ENCODE data around the gene S100A4.

The S100A4 gene

DNA sequence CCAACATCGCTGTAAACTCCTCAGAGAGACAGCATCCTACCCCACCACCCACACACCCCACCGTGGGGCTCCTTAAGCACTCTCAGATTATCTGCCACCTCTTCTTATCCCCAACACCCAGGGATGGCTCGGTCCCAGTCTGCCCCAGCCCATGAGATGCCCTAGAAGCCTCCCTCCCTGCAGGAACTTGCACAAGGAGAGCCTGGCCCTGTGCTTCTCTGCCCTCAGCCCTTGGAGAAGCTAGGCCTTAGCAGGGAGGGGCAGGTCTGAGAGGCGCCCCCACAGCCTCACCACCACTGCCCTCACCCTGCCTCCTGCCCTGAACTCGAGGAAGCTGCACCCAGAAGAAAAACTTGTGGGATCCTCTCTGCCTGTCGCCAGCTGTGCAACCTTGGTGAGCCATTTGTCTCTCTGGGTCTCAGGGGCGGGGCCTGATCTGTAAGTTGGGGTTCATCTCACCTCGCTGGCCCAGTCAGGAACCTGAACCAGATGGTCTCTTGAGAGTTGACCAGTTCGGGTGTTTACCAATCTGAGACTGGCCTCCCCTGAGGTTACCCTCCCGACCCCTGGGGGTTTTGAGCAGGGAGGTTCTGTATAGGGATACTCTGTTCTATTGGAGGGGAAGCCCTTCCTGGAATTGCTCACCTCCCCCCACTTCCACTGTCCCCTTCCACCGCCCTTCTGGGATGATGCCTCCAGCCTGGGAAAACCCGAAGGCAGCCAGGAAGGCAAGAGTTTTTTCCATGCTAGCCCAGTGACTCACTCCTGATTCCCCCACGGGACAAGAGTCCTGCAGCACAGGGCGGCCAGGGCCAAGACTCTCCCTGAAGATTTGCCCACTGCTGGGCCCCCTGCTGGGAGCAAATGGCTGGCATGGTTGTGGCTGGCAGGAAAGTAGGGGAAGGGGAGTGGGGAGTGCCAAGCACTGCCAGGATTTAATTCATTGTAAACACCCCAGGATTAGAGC, 3.4 kb upstream of the S100A4 start, which contains the start of gene S100A3:
S100A3 (minus strand) TSS at position 537 of the 967 bp plus-strand sequence. CDS start 773 bp downstream, outside the sequence.
- DNase-seq (ENCODE audit: low read depth in 2 of 2, low spot score in 1 of 2), result no peak

DNA sequence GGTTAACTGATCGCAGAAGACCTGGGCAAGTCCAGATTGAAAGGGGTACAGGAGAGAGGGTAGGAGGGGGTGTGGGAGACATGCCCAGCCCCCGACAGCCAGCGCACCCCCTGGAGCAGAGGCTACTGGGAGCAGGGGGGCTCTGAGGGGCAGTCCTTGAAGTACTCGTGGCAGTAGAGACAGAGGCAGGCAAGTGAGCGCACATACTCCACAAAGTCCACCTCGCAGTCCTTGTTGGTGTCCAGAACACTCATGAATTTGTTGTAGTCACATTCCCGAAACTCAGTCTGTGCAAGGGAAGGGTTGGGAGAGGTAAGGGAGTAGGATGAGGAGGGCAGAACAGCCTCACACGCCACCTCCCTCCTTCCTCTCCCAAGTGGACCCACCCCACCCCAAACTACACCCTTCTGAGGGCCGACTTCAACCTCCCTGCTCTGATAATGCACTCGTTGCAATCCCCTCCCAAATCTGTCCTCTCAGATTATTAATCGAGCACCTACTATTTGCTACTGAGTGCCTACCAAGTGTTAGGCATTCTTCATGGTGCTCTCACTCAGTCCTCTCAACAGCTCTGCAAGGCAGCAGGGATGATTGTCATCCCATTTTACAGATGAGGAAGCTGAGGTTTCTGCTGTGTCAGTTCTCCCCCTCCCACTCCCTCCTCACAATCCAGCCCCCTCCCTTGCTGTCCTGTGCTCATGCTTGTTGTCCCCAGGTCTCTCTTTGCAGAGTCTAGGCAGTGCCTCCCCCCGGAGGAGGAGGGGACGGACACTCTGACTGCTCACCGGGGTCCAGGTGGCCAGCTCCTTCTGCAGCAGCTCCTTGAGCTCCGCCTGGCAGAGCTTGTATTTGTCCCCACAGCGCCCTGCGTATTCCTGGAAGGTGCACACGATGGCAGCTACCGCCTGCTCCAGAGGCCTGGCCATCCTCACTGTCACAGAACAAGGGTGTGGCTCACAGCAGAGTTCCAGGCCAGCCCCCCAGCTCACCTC, 2.2 kb upstream of the S100A4 start:
- no peak for DNase-seq (ENCODE audit: low read depth in 2 of 2, low spot score in 1 of 2)

DNA sequence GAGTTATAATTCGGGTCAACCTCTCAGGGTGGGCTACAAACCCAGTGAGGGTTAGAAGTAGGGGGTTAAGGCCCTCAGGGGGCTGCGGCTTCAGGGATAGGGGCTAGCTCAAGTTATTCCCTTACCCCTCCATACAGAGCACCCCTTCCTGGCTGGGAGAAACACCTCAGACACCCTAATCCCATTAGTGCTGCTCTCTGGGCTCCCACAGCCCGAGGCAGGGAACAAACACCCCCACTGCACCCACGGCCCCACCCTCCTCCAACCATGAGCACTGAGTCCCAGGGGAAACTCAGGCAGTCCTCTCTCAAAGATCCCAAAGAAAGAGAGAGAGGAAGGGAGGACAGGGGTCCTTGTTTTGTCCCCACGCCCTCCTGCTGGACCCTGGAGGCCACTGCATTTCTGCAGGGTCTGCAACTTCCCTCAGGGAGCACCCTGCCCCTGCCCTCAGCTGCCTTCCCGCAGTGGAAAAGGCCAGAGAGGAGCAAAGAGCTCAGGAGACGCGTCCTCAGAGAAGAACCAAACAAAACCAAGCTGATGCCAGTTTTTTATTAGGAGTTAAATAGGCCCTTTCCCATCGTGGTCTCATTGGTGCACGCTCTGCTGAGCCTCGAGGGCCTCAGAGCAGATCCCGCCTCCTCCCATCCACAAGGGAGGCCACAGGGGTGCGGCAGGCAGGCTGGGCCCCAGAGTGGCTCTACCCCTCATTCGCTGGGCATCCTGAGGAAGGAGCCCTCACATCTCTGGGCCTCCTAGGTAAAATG, 1.4 kb upstream of the S100A4 start:
- DNase-seq (ENCODE audit: low read depth in 2 of 2, low spot score in 1 of 2), result no peak

DNA sequence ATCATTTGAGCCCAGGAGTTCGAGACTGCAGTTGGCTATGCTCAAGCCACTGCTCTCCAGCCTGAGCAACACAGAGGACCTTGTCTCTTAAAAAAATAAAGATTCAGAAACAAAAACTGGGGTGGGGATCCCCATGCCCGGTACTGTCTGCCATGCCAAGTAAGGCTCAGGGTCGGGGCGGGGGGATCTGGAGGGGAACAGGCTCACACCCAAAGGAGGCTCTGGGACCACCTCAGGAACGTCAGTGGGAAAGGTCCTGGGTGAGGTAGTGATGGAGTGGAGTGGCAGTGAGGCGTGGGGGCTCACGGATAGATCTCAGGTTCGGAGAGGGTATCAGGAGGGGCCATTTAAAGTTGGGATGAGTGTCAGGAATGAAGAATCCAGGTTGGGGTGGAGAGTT, 765 bp upstream of the S100A4 start:
- no peak for DNase-seq (ENCODE audit: low read depth in 2 of 2, low spot score in 1 of 2)

DNA sequence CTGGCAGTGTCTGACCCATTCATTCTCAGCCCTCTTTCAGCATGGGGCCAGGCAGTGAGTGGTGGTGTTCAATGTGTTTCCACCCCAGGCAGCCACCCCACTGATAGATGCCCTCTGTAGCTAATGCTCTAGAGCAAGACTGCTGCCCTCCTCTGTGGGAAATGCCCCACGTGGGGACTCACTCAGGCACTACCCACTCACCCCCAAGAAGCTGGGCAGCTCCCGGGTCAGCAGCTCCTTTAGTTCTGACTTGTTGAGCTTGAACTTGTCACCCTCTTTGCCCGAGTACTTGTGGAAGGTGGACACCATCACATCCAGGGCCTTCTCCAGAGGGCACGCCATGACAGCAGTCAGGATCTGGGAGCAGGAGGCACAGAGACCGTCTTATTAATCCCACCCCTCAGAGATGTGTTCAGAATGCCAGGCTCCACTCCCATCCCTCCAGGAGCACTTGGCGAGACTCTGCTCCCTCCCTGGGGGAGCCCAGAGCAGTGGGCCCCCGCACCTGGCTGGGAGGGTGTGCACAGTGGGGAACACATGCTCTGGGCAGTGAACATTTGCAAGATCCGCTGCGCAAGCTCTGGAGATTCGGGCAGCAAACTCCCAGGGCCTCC, 1.0 kb downstream of the S100A4 start:
- no peak for DNase-seq (ENCODE audit: low read depth in 2 of 2, low spot score in 1 of 2)

DNA sequence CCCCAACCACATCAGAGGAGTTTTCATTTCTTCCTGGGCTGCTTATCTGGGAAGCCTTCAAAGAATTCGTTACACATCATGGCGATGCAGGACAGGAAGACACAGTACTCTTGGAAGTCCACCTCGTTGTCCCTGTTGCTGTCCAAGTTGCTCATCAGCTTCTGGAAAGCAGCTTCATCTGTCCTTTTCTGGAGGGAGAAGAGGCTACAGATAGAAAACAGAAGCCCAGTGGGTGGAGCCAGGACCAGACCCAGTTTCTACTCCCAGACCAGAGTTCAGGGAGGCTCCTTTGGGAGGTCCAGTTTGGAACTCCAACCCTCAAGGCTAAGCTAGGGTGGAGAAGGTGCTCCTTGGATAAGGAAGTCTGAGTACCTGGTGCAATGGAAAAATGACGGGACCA, 1.9 kb downstream of the S100A4 start:
- no peak for DNase-seq (ENCODE audit: low read depth in 2 of 2, low spot score in 1 of 2)

DNA sequence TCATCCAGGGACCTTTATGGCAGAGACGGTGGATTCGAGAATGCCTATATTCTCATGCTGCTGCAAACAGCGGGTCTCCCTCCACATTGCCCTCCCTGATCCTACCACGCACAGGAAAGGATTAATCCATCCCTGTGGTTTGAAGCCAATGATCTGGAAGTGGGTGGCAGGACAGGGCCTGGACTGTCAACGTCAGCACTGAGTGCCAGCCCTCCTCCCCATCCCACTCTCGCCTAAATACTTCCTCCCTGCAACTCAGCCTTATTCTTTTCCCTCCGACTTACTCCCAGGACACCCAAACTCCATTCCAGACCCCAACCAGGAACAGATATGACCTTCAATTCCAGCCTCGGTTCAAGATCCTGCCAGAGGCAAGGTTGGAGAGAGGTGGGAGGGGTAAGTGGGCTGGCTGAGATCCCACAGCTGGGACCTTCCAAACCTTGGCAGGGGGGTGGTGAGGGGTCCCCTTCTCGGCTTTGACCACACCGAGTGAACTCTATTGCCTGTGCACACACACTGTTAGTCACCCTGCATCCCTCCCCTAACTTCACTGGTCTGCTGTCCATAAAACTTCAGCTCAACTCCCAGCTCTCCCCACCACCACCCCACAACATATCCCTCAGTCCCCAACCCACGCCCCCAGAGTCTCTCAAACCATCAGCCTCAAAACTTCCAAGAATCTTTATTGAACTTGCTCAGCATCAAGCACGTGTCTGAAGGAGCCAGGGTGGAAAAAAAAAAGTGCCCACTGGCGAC, 2.5 kb downstream of the S100A4 start:
- no peak for DNase-seq (ENCODE audit: low read depth in 2 of 2, low spot score in 1 of 2)

DNA sequence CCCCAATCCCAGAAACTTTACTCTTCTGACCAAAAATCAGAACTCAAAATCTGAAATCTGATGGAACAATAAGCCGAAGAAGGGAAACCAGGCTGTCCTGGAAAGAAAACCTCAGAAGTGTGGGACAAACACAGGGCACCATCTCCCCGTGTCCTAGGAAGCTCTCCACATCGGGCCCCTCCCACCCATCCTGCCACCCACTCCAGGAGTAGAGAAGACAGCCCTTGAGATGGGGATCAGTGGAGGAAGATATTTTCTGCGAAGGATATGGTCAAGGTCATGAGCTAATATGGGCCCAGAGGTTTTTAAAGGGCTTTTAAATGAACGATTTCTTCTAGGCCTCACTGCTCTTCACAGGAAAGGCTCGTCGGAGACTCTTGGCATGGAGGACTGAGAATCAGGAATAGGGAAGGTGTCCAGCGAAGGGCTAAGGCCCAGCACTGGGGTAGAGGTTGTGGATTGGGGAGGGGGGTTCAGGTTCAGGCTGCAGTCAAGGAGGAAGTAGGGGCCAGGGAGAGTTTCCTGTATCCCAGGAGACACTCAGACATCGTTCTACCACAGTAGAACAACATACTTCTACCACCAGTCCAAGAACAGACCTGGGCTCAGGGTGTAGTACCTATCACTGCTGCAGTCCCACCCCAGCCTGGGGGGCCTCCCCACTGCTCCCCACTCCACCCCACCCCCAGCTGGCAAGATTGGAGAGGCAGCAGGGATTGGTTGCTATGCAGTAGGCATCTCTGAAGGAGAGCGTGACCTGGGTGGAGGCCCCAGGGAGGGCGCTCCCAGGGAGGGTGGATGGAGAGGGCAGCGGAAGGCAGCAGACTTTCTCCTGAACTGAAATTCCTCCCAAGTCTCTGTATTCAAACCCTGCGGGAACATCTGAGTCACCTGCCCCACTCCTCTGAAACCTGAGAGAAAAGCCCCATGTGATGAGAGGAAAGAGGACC, 3.7 kb downstream of the S100A4 start:
- no peak for DNase-seq (ENCODE audit: low read depth in 2 of 2, low spot score in 1 of 2)

DNA sequence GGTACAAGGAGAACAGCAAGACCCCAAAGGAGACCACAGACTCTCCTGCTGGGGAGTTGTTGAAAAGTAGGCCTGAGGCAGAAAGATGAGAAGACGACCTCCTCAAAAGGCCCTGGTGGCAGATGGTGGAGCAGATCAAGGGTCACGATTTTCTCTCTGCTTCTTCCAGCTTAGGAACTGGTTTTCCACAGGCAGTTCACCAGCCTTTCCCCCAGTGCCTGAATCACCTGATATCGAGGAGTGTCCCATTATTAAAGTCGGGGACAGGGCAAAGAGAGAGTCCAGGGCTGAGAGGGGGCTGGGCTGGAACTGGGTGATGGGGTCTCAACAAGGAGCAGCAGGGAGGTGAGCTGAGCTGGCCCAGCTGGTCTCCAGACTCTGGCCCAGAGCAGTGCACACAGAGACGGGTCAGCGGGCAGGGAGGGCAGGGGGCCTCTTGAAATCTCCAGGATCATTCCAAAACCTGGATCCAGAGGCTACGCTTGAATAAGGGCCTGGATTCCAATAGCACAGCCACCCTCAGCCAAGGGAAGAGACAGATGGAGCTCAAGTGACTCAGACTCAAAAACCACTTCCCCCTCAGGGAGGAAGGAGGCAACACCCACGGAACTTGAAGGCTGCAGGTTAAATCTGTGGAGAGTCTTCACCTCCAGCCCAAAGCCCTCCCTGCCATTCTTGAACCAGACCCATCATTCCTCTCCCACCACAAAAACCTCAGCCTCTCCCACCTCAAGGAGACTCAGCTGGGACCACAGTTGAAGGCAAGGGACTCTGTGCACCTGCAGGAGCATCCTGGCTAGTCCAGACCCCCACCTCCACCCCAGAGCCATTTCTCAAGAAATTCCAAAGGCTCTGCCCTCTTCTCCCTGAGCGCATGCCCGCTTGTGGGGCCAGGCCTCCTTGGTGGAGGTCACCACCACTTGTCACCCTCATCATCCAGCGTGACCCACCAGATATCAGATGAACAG, 4.9 kb downstream of the S100A4 start, which contains the start of gene S100A5:
S100A5 (minus strand) TSS at position 541 of the 968 bp plus-strand sequence. CDS start 743 bp downstream, outside the sequence.
- peak in 1 of 2 donors; percentile 40 for DNase-seq (ENCODE audit: low read depth in 2 of 2, low spot score in 1 of 2)

DNA sequence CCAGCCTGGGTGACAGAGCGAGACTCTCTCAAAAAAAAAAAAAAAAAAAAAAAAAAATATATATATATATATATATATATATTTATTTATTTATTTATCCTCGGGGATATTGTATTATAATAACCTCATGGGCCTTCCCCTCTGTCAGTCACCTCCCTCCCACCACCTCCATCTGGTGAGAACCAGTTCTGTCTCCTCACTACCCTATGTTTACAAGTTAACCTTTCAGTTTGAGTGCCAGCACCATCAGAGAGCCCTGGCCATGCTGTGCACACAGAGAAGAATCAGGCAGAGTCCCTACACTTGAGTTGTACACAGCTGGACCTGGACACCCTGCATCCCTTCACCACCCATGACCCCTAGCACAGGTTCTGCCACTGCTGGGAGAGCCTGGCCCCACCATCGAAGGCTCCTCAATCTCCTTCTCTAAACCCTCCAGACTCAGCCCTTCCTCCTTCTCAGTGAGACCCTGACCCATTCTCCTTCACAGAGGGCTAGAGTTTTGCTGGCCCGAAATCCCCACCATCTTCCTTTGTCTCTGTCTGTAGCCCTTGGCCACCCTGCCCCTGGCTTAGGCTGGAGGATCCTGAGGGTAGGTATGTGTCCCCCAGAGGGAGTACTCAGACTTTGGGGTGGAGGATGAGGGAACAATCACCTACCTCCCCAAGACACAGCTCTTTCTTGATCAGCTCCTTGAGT, 6.1 kb downstream of the S100A4 start:
- no peak for DNase-seq (ENCODE audit: low read depth in 2 of 2, low spot score in 1 of 2)

DNA sequence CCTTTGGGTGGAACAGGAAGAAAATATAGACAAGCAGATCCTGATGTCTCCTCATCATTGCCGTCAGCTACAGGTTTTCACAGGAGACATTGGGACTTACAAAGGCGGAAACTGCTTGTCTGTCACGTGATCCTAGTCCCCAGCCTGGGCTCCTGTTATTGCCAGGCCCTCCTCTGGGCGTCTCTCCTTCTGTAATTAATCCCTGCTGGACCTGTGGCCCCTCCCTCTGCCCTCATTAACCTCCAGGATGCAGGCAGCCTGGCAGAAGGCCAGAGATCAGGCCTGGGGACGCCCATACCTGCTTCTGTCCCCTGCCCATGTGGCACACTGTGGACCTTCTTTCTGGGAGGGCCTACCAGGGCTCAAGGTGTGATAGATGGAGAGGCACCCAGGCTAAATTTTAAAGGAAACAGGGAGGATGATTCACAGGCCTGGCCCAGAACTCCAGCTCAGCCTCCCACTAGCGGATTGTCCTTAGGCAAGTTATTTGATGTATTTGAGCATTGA, 7.2 kb downstream of the S100A4 start:
- DNase-seq (ENCODE audit: low read depth in 2 of 2, low spot score in 1 of 2), result no peak

DNA sequence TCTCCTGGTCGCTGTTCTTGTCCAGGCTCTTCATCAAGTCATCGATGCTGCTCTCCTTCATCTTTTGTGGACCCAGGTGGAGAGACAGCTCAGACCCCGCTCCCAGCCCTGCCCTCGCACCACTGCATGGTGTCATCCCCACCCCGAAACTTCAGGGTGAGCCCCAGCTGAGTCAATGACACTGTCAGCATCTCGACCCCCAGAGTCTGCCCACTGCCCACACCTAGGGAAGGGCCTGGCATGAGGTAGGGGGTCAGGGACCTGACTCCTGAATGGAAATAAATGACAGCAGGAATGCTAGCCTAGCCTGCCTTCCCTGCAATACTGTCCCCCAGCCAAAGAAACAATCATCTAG, 8.3 kb downstream of the S100A4 start:
- no peak for DNase-seq (ENCODE audit: low read depth in 2 of 2, low spot score in 1 of 2)

DNA sequence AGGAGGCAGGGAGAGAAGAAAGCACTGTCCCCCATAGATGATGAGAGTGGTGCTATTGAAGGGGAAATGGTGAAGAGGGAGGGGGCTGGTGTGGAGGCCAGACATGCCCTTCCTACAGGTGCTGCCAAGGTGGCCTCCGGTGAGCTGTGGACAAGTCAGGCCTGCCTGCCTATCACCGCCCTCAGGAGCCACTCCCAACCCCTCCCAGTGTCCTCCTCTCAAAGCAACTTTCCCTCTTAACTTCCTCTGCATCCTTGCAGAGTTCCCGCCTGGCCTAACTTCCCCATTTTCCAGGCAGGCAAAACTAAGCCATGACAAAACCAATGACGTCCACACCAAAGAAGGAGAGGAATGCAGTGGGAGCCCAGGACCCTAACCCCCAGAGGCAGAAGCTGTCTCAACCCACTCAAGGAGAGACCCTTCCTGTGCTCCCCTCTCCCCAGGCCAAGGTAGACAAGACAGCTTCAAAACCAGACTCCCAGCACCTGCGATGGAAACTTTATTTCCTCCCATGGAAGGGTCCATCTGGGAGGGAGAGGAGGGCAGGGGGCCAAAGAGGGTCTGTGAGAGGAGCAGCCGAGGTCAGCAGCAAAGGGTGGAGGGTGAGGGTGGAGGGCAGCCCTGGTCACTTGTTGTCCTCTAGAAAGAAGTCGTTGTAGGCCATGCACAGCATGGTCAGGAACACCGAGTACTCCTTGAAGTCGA, 8.8 kb downstream of the S100A4 start:
- DNase-seq (ENCODE audit: low read depth in 2 of 2, low spot score in 1 of 2), result no peak

DNA sequence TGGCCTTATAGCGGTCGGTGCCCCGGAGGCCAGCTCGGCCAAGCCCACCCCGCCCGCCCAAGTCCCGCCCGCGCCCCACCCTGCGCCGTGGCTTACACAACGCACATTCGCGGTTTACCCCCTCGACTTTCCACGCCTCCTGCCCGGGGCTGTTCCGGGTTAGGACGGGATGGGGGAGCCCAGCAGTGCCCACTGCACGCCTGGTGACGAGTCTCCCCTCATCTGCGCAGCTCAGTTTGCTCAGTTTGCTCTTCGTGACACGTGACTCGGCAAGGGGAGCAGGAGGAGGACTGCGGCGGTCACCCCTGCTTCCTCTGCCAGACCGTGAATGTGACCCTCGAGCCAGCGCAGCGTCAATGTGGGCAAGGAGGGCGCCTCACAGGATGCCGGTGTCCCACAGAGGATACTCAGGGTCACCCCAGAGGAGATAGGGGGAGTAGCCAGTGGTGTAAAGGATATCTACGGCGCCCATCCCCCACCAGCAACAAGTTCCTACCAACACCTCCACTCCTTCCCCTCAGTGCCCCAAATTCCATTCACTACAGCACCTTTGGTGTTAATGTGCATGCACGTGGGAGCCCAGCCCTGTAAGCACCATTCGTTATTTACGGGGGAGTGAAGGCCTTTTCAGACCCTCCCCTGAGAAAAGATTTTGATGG, 9.5 kb downstream of the S100A4 start:
- peak; percentile 60 to 76 for DNase-seq (ENCODE audit: low read depth in 2 of 2, low spot score in 1 of 2)

DNA sequence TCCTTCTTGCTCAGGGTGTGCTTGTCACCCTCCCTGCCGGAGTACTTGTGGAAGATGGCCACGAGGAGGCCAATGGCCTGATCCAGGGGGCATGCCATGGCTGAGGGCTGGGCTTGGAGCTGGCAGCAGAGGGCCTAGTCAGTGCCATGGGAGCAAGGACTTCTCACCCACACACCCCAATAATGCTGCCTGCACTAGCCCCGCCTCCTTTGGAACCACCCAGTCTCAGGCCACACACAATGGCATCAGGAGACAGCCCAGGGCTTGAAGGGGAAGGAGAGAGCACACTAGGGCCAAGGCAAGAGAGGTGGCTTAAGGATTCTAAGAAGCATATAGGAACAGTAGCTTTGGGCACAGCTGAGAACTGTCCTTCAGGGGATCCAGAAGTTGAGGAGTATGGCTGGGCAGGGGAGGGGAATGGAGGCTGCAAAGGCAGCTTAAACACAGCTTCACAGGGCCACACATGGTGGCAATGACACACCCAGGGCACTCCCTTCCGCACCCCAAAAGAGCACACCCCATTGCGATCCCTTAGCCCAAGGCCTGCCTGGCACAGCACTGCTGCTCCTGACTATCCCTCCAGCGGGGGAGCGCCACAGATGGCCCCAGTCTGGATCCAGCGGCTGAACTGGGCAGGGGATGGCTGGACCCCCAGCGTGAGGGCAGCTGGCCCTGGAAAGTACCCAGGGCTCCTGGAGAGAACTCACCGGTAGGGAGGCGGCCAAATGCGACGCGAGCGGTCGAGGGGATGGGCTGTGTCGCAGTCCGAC, 10.2 kb downstream of the S100A4 start, which contains the start of gene S100A6:
S100A6 (minus strand) TSS at position 750 of the 770 bp plus-strand sequence; CDS start at position 98, 652 bp downstream.
- no peak for DNase-seq (ENCODE audit: low read depth in 2 of 2, low spot score in 1 of 2)

Data from stimulated activated CD8-positive, alpha-beta memory T cell treated with anti-CD3 and anti-CD28 coated beads, Interleukin-4, amount 100 ng/mL, for 4 hours (primary cell).